IPS-15b (cell line): ENCODE results near the gene PIGU.

Experiments used
- H3K27me3 ChIP-seq: one replicate; pipeline ENCODE4 v1.6.1; 2013; ENCODE audit warnings: low read length; ENCODE audit not compliant: control insufficient read depth, insufficient read depth
- H3K36me3 ChIP-seq: one replicate; pipeline ENCODE4 v1.6.1; 2013; ENCODE audit warnings: low read length; ENCODE audit not compliant: control insufficient read depth, insufficient read depth
- H3K4me1 ChIP-seq: one replicate; pipeline ENCODE4 v1.6.1; 2013; ENCODE audit warnings: mild to moderate bottlenecking, low read length; ENCODE audit not compliant: control insufficient read depth, insufficient read depth
- H3K4me3 ChIP-seq: one replicate; pipeline ENCODE4 v1.5.1; 2013; ENCODE audit warnings: low read depth, low read length
- H3K9ac ChIP-seq: one replicate; pipeline ENCODE4 v1.6.1; 2013; ENCODE audit warnings: low read depth, mild to moderate bottlenecking, low read length
- H3K9me3 ChIP-seq: one replicate; pipeline ENCODE4 v1.6.1; 2013; ENCODE audit warnings: mild to moderate bottlenecking, low read length; ENCODE audit not compliant: control insufficient read depth, insufficient read depth

The PIGU gene

GRCh38 chr20:34579191-34579978, 97.5 kb downstream of the PIGU start:
- no peaks in the 10 kb centered on the region for H3K4me1 ChIP-seq
- H3K36me3 ChIP-seq, result peaks cover 16% of the 10 kb centered on the region
- H3K9me3 ChIP-seq, result no peaks in the 10 kb centered on the region
- H3K4me3 ChIP-seq, result no peak overlapping the region
- H3K27me3 ChIP-seq, result no peaks in the 10 kb centered on the region
- no peak overlapping the region for H3K9ac ChIP-seq

GRCh38 chr20:34578521-34578920, 98.4 kb downstream of the PIGU start:
- Histone ChIP-seq H3K4me3 (no peak overlapping the region), H3K9ac (no peak overlapping the region), H3K9me3 (no peaks in the 10 kb centered on the region), H3K27me3 (no peaks in the 10 kb centered on the region), H3K4me1 (no peaks in the 10 kb centered on the region), H3K36me3 (peaks cover 13% of the 10 kb centered on the region)

- no peak overlapping the region for H3K9ac ChIP-seq
- H3K36me3 ChIP-seq, result peaks cover 10% of the 10 kb centered on the region
- no peaks in the 10 kb centered on the region for H3K9me3 ChIP-seq
- H3K4me1 ChIP-seq, result no peaks in the 10 kb centered on the region
- no peak overlapping the region for H3K4me3 ChIP-seq
- no peaks in the 10 kb centered on the region for H3K27me3 ChIP-seq
These were observed 98.9 kb downstream of the PIGU start for GRCh38 chr20:34578025-34578424.

GRCh38 chr20:34577061-34577460, 99.8 kb downstream of the PIGU start:
- no peaks in the 10 kb centered on the region for H3K4me1 ChIP-seq
- H3K9me3 ChIP-seq, result no peaks in the 10 kb centered on the region
- no peaks in the 10 kb centered on the region for H3K27me3 ChIP-seq
- H3K36me3 ChIP-seq, result peaks cover 10% of the 10 kb centered on the region
- H3K9ac ChIP-seq, result no peak overlapping the region
- no peak overlapping the region for H3K4me3 ChIP-seq

GRCh38 chr20:34575756-34576155, 101.1 kb downstream of the PIGU start:
- Histone ChIP-seq H3K4me1 (no peaks in the 10 kb centered on the region), H3K9ac (no peak overlapping the region), H3K27me3 (no peaks in the 10 kb centered on the region), H3K36me3 (peaks cover 10% of the 10 kb centered on the region), H3K4me3 (no peak overlapping the region), H3K9me3 (no peaks in the 10 kb centered on the region)

GRCh38 chr20:34575271-34575670, 101.6 kb downstream of the PIGU start:
- no peaks in the 10 kb centered on the region for H3K27me3 ChIP-seq
- H3K4me1 ChIP-seq, result no peaks in the 10 kb centered on the region
- H3K9ac ChIP-seq, result no peak overlapping the region
- H3K9me3 ChIP-seq, result no peaks in the 10 kb centered on the region
- H3K4me3 ChIP-seq, result no peak overlapping the region
- H3K36me3 ChIP-seq, result peaks cover 7% of the 10 kb centered on the region

- peaks cover 3% of the 10 kb centered on the region for H3K36me3 ChIP-seq
- no peak overlapping the region for H3K4me3 ChIP-seq
- H3K9ac ChIP-seq, result no peak overlapping the region
- no peaks in the 10 kb centered on the region for H3K4me1 ChIP-seq
- H3K27me3 ChIP-seq, result no peaks in the 10 kb centered on the region
- H3K9me3 ChIP-seq, result no peaks in the 10 kb centered on the region
These were observed 102.0 kb downstream of the PIGU start for GRCh38 chr20:34574861-34575260.

GRCh38 chr20:34574426-34574825, 102.5 kb downstream of the PIGU start:
- no peak overlapping the region for H3K9ac ChIP-seq
- no peak overlapping the region for H3K4me3 ChIP-seq
- no peaks in the 10 kb centered on the region for H3K9me3 ChIP-seq
- H3K36me3 ChIP-seq, result peaks cover 3% of the 10 kb centered on the region
- no peaks in the 10 kb centered on the region for H3K4me1 ChIP-seq
- no peaks in the 10 kb centered on the region for H3K27me3 ChIP-seq

- no peaks in the 10 kb centered on the region for H3K4me1 ChIP-seq
- H3K9me3 ChIP-seq, result no peaks in the 10 kb centered on the region
- H3K9ac ChIP-seq, result no peak overlapping the region
- H3K36me3 ChIP-seq, result peaks cover 3% of the 10 kb centered on the region
- no peak overlapping the region for H3K4me3 ChIP-seq
- no peaks in the 10 kb centered on the region for H3K27me3 ChIP-seq
These were observed 103.2 kb downstream of the PIGU start for GRCh38 chr20:34573541-34574300.

GRCh38 chr20:34571753-34572152, 105.1 kb downstream of the PIGU start:
- no peak overlapping the region for H3K4me3 ChIP-seq
- H3K36me3 ChIP-seq, result peaks cover 3% of the 10 kb centered on the region
- no peaks in the 10 kb centered on the region for H3K9me3 ChIP-seq
- no peak overlapping the region for H3K9ac ChIP-seq
- no peaks in the 10 kb centered on the region for H3K4me1 ChIP-seq
- H3K27me3 ChIP-seq, result no peaks in the 10 kb centered on the region

- Histone ChIP-seq H3K4me1 (no peaks in the 10 kb centered on the region), H3K9ac (no peak overlapping the region), H3K27me3 (no peaks in the 10 kb centered on the region), H3K36me3 (peaks cover 3% of the 10 kb centered on the region), H3K9me3 (no peaks in the 10 kb centered on the region), H3K4me3 (no peak overlapping the region)
These were observed 106.0 kb downstream of the PIGU start for GRCh38 chr20:34570859-34571306.

- no peak overlapping the region for H3K9ac ChIP-seq
- H3K4me1 ChIP-seq, result no peaks in the 10 kb centered on the region
- peaks cover under 1% of the 10 kb centered on the region for H3K36me3 ChIP-seq
- H3K9me3 ChIP-seq, result no peaks in the 10 kb centered on the region
- H3K27me3 ChIP-seq, result no peaks in the 10 kb centered on the region
- H3K4me3 ChIP-seq, result no peak overlapping the region
These were observed 107.3 kb downstream of the PIGU start for GRCh38 chr20:34569598-34569997.
